ENCODE results near the gene KCTD8.

DNA sequence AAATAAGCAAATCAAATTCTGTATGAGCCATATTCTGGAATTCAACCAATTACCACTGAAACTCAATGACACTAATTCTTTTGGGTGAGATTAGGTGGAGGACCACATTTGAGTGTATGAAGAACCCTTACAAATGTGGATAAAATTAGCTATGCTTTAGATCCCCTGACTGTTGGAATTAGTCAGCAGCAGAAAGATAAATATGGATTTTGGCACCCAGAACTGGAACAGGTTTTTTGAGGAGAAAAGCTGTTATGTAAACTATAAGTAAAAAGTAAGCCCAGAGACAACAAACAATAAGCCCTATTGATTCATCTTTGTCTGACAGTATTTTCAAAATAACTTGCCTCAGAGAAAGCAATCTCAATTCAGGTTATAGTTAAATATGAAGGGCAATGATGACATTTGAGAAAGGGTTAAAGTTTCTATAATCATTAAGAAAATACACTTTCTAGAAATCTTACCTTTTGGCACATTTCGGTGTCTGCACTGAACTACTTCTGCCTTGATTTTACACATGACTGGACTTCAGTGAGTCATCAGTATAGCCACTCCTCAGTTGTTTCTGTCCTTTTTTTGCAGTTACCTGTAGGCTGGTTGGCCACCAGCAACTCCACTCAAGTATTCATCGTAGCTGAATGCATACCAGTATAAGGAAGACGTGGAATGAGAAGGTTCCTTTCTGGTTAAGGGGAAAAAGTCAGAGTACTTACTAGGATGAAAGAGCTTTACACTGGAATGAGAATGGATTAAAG is 80.0 kb downstream of the KCTD8 start:
- TF ChIP-seq ESRRA (CRISPR knock-in tag; IDR thresholded peaks at IDR 0.05; ENCODE audit: borderline replicate concordance) (no peak), NFE2L1 (CRISPR knock-in tag; IDR thresholded peaks at IDR 0.05) (no peak), ZNF138 (CRISPR knock-in tag; conservative IDR thresholded peaks at IDR 0.05) (no peak), NFYB (CRISPR knock-in tag; conservative IDR thresholded peaks at IDR 0.05; ENCODE audit: low read depth) (no peak), TEAD4 (CRISPR knock-in tag; IDR thresholded peaks at IDR 0.05) (no peak), CREB1 (CRISPR knock-in tag; IDR thresholded peaks at IDR 0.05) (no peak), NR2C2 (CRISPR knock-in tag; IDR thresholded peaks at IDR 0.05) (no peak)
- TF ChIP-seq, protein P1, sequence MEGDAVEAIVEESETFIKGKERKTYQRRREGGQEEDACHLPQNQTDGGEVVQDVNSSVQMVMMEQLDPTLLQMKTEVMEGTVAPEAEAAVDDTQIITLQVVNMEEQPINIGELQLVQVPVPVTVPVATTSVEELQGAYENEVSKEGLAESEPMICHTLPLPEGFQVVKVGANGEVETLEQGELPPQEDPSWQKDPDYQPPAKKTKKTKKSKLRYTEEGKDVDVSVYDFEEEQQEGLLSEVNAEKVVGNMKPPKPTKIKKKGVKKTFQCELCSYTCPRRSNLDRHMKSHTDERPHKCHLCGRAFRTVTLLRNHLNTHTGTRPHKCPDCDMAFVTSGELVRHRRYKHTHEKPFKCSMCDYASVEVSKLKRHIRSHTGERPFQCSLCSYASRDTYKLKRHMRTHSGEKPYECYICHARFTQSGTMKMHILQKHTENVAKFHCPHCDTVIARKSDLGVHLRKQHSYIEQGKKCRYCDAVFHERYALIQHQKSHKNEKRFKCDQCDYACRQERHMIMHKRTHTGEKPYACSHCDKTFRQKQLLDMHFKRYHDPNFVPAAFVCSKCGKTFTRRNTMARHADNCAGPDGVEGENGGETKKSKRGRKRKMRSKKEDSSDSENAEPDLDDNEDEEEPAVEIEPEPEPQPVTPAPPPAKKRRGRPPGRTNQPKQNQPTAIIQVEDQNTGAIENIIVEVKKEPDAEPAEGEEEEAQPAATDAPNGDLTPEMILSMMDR (IDR thresholded peaks at IDR 0.05) = no peak
- TF ChIP-seq, protein P2, sequence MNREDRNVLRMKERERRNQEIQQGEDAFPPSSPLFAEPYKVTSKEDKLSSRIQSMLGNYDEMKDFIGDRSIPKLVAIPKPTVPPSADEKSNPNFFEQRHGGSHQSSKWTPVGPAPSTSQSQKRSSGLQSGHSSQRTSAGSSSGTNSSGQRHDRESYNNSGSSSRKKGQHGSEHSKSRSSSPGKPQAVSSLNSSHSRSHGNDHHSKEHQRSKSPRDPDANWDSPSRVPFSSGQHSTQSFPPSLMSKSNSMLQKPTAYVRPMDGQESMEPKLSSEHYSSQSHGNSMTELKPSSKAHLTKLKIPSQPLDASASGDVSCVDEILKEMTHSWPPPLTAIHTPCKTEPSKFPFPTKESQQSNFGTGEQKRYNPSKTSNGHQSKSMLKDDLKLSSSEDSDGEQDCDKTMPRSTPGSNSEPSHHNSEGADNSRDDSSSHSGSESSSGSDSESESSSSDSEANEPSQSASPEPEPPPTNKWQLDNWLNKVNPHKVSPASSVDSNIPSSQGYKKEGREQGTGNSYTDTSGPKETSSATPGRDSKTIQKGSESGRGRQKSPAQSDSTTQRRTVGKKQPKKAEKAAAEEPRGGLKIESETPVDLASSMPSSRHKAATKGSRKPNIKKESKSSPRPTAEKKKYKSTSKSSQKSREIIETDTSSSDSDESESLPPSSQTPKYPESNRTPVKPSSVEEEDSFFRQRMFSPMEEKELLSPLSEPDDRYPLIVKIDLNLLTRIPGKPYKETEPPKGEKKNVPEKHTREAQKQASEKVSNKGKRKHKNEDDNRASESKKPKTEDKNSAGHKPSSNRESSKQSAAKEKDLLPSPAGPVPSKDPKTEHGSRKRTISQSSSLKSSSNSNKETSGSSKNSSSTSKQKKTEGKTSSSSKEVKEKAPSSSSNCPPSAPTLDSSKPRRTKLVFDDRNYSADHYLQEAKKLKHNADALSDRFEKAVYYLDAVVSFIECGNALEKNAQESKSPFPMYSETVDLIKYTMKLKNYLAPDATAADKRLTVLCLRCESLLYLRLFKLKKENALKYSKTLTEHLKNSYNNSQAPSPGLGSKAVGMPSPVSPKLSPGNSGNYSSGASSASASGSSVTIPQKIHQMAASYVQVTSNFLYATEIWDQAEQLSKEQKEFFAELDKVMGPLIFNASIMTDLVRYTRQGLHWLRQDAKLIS (CRISPR knock-in tag; IDR thresholded peaks at IDR 0.05; ENCODE audit: borderline replicate concordance) = no peak
- TF ChIP-seq, protein P3, sequence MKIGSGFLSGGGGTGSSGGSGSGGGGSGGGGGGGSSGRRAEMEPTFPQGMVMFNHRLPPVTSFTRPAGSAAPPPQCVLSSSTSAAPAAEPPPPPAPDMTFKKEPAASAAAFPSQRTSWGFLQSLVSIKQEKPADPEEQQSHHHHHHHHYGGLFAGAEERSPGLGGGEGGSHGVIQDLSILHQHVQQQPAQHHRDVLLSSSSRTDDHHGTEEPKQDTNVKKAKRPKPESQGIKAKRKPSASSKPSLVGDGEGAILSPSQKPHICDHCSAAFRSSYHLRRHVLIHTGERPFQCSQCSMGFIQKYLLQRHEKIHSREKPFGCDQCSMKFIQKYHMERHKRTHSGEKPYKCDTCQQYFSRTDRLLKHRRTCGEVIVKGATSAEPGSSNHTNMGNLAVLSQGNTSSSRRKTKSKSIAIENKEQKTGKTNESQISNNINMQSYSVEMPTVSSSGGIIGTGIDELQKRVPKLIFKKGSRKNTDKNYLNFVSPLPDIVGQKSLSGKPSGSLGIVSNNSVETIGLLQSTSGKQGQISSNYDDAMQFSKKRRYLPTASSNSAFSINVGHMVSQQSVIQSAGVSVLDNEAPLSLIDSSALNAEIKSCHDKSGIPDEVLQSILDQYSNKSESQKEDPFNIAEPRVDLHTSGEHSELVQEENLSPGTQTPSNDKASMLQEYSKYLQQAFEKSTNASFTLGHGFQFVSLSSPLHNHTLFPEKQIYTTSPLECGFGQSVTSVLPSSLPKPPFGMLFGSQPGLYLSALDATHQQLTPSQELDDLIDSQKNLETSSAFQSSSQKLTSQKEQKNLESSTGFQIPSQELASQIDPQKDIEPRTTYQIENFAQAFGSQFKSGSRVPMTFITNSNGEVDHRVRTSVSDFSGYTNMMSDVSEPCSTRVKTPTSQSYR (CRISPR knock-in tag; IDR thresholded peaks at IDR 0.05) = no peak
- TF ChIP-seq, protein P4, sequence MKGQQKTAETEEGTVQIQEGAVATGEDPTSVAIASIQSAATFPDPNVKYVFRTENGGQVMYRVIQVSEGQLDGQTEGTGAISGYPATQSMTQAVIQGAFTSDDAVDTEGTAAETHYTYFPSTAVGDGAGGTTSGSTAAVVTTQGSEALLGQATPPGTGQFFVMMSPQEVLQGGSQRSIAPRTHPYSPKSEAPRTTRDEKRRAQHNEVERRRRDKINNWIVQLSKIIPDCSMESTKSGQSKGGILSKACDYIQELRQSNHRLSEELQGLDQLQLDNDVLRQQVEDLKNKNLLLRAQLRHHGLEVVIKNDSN (CRISPR knock-in tag; IDR thresholded peaks at IDR 0.05) = no peak
- TF ChIP-seq, protein P5, sequence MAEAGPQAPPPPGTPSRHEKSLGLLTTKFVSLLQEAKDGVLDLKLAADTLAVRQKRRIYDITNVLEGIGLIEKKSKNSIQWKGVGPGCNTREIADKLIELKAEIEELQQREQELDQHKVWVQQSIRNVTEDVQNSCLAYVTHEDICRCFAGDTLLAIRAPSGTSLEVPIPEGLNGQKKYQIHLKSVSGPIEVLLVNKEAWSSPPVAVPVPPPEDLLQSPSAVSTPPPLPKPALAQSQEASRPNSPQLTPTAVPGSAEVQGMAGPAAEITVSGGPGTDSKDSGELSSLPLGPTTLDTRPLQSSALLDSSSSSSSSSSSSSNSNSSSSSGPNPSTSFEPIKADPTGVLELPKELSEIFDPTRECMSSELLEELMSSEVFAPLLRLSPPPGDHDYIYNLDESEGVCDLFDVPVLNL (CRISPR knock-in tag; IDR thresholded peaks at IDR 0.05; ENCODE audit: borderline replicate concordance, low read depth) = no peak
- TF ChIP-seq, protein P6, sequence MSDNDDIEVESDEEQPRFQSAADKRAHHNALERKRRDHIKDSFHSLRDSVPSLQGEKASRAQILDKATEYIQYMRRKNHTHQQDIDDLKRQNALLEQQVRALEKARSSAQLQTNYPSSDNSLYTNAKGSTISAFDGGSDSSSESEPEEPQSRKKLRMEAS (CRISPR knock-in tag; IDR thresholded peaks at IDR 0.05) = no peak
- TF ChIP-seq, protein P7, sequence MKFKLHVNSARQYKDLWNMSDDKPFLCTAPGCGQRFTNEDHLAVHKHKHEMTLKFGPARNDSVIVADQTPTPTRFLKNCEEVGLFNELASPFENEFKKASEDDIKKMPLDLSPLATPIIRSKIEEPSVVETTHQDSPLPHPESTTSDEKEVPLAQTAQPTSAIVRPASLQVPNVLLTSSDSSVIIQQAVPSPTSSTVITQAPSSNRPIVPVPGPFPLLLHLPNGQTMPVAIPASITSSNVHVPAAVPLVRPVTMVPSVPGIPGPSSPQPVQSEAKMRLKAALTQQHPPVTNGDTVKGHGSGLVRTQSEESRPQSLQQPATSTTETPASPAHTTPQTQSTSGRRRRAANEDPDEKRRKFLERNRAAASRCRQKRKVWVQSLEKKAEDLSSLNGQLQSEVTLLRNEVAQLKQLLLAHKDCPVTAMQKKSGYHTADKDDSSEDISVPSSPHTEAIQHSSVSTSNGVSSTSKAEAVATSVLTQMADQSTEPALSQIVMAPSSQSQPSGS (CRISPR knock-in tag; IDR thresholded peaks at IDR 0.05; ENCODE audit: borderline replicate concordance, low read depth) = no peak
